Thoracic aorta (tissue), 2 donors: Measurements from ENCODE around the gene CLN3. TPM values are rescaled to one million over a fixed set of nuclear protein-coding genes. Genes with fewer than 3 reads are reported as not detected.

ENCODE experiments used
- ATAC-seq: fragments of 150-250 bp; one replicate; pipeline ENCODE4 v1.8.0; 2017; ENCODE audit warnings: low read depth; ENCODE audit not compliant: insufficient number of reproducible peaks, low FRiP score
- DNase-seq: peaks from one replicate; pipeline ENCODE4 v3.0.0-alpha.2; 2020; ENCODE audit warnings: low spot score
- H3K27ac ChIP-seq, 2 donors: fragments of 200-600 bp; sonication (generic); 1 replicate in 1 of 2; 2 replicates in 1 of 2; pipeline ENCODE4 v1.5.1; 2016; ENCODE audit warnings: mild to moderate bottlenecking in 2 of 2, moderate library complexity in 2 of 2
- H3K27me3 ChIP-seq: fragments of 200-600 bp; sonication (generic); replicated peaks from 2 replicates; pipeline ENCODE4 v1.6.0; 2016; ENCODE audit warnings: mild to moderate bottlenecking; ENCODE audit not compliant: insufficient read depth
- H3K36me3 ChIP-seq: fragments of 200-600 bp; sonication (generic); one replicate; pipeline ENCODE4 v1.5.1; 2016
- H3K4me1 ChIP-seq, 2 donors: fragments of 200-600 bp; sonication (generic); 1 replicate in 1 of 2; 2 replicates in 1 of 2; pipeline versions ENCODE4 v1.5.1 to v1.6.0; 2016; ENCODE audit warnings: low read depth in 2 of 2, mild to moderate bottlenecking in 1 of 2; ENCODE audit not compliant: control insufficient read depth in 1 of 2
- H3K4me3 ChIP-seq: fragments of 200-600 bp; sonication (generic); 2 replicates; pipeline ENCODE4 v1.5.1; 2016; ENCODE audit warnings: mild to moderate bottlenecking
- H3K9me3 ChIP-seq: fragments of 200-600 bp; sonication (generic); 2 replicates; pipeline ENCODE4 v1.5.1; 2016
- total RNA-seq, 2 donors: library from RNA; depleted of rRNA; stranded (reverse); fragments of >200 nt; gene quantifications; one replicate each; pipeline versions ENCODE4 v1.1.0 to v1.2.3, GENCODE V29; 2016
- TF ChIP-seq, protein P1 (sequence below): fragments of 200-600 bp; sonication (generic); IDR thresholded peaks from one replicate; pipeline ENCODE4 v1.5.1; 2019; ENCODE audit warnings: antibody characterized with exemption

CLN3 gene
- total RNA-seq, 2 donors from 2014 or later, result 16.9 to 25.2 TPM

DNA sequence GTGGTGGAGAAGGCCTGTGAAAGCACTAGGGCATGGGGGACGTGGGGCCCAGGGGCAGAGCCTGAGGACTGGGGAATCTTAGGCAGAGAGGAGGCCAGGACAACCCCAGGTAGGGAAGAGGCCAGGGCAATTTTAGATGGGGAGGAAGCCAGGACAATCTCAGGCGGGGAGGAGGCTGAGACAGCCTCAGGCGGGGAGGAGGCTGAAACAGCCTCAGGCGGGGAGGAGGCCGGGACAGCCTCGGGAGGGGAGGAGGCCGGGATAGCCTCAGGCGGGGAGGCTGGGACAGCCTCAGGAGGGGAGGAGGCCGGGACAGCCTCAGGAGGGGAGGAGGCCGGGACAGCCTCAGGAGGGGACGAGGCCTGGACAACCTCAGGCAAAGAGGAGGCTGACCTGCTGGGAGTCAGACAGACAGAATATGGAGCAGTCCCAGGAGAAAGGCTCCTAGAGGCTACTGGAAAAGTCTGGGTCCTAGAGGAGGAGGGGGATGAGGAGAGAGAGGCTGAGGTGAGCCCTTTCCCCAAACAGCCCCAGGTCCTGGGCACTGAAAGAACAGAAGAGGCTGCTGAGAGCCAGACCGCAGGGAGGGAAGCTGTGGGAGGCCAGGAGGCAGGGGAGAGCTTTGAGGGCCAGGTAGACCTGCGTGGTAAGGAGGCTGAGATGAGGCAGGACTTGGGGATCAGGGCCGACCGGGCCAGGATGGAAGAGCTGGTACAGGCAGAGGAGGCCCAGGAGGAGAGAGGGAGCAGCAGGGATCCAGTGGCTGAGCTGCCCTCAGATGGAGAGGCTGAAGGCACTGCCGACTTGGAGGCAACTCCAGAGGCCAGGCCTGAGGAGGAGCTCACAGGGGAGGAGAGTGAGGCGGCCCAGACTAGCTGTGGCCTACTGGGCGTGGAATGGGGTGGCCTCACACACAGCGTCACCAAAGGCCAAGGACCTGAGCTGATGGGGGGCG is 4.2 kb upstream of the CLN3 start:
- Histone ChIP-seq H3K27ac (no peak overlapping the region), H3K36me3 (no peaks in the 10 kb centered on the region), H3K4me3 (no peak overlapping the region), H3K27me3 (no peaks in the 10 kb centered on the region), H3K9me3 (no peaks in the 10 kb centered on the region), H3K4me1 (peaks cover 0 to under 1% of the 10 kb centered on the region in 2 donors)
- no peak for ATAC-seq
- TF ChIP-seq, protein P1, sequence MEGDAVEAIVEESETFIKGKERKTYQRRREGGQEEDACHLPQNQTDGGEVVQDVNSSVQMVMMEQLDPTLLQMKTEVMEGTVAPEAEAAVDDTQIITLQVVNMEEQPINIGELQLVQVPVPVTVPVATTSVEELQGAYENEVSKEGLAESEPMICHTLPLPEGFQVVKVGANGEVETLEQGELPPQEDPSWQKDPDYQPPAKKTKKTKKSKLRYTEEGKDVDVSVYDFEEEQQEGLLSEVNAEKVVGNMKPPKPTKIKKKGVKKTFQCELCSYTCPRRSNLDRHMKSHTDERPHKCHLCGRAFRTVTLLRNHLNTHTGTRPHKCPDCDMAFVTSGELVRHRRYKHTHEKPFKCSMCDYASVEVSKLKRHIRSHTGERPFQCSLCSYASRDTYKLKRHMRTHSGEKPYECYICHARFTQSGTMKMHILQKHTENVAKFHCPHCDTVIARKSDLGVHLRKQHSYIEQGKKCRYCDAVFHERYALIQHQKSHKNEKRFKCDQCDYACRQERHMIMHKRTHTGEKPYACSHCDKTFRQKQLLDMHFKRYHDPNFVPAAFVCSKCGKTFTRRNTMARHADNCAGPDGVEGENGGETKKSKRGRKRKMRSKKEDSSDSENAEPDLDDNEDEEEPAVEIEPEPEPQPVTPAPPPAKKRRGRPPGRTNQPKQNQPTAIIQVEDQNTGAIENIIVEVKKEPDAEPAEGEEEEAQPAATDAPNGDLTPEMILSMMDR, result no peak
- DNase-seq, result no peak

DNA sequence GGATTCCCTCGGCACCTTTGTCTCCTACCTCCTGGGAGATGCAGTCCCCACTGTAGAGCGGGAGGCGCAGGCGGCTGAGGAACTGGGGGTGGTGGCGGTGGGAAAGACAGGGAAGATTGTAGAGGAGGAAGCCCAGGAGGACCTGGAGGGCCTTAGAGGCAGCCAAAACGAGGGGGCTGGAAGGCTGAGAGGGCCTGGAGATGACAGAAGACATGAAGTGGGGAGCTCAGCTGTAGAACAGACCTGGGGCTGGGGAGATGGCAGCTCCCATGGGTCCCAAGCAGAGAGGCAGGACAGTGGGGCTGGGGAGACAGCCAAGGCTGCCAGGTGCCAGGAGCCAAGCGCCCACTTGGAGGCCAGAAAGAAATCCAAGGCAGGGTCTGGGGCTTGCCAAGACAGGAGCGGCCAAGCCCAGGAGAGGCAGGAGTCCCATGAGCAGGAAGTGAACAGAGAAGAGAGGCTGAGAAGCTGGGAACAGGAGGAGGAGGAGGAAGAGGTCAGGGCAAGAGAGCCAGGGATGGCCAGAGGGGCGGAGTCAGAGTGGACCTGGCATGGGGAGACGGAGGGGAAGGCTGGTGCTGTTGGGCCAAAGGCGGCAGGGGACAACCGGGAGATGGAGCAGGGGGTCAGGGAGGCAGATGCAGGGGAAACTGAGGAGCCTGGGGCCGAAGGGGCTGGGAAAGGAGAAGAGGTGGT is 3.4 kb upstream of the CLN3 start:
- H3K27ac ChIP-seq, result peak overlapping the region in 1 of 2 donors; percentile 26
- peak overlapping the region; percentile 63 for H3K4me3 ChIP-seq

DNA sequence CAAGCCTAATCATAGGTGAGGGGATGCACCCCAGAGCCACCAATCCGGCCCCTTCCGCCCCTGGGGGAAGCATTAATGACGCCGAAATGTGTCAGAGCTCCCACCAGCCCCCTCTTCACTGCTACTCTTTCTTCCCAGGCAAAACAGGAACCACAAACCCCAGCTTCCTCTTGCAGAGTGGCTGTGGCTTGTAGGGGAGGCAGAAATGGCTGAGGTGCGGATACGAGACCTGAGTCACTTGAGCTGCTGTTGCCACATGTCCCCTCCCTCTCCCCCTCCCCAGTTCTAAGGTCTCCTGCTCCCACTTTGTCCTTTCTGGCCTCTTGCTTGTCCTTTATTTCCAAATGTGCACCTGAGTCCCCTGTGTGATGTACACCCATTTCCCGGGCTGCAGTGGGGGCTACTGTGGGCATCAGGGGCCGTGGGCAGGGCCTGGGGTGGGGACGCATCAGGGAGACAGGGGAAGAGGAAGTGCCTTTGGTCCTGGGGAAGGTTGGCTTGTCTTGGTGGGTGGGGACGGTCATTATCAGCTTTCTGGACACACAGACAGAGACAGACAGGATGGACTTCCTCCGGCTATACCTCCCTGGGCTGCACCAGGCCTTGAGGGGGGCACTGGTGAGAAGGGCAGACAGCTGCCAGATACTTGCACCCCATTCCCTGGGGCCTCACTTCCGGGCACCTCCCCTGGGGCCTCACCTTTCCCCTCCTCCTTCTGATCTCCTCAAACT is 2.4 kb upstream of the CLN3 start, which contains the start of gene APOBR:
APOBR (plus strand) TSS at position 523 of the 731 bp plus-strand sequence; CDS start at position 562, 39 bp downstream.
- Histone ChIP-seq H3K36me3 (no peaks in the 10 kb centered on the region), H3K9me3 (no peaks in the 10 kb centered on the region), H3K4me3 (peak within 1 kb of the TSS; percentile 63), H3K27me3 (no peaks in the 10 kb centered on the region), H3K27ac (peak within 1 kb of the TSS in 1 of 2 donors; percentile 26), H3K4me1 (peaks cover 7 to 14% of the 10 kb centered on the region in 2 donors)
- TF ChIP-seq, protein P1, result no peak
- ATAC-seq (no peak), DNase-seq (no peak)

More for the DNA sequence above, 3.4 kb upstream of the CLN3 start:
- ATAC-seq (no peak), DNase-seq (no peak)
- no peaks in the 10 kb centered on the region for H3K36me3 ChIP-seq
- TF ChIP-seq, protein P1, result no peak
- no peaks in the 10 kb centered on the region for H3K27me3 ChIP-seq
- no peaks in the 10 kb centered on the region for H3K9me3 ChIP-seq
- H3K4me1 ChIP-seq, result peaks cover 7% of the 10 kb centered on the region in 2 donors

DNA sequence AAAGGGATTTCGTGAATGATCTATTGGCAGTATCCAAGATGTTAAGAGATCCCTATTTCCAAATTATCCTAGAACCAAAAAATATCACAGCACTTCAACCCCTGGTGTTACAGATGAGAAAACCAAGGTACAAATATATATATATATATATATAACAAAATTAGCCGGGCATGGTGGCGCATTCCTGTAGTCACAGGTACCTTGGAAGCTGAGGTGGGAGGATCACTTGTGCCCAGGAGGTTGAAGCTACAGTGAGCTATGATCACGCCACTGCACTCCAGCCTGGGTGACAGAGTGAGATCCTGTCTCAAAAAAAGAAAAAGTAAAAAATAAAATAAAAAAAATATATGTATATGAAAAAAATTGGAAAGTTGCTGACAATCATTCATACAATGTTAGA is 637 bp upstream of the CLN3 start:
- Histone ChIP-seq H3K27me3 (no peaks in the 10 kb centered on the region), H3K9me3 (no peaks in the 10 kb centered on the region), H3K36me3 (peaks cover 13% of the 10 kb centered on the region), H3K27ac (peak overlapping the region; percentile 93 to 96), H3K4me1 (peaks cover 7 to 14% of the 10 kb centered on the region in 2 donors), H3K4me3 (peak overlapping the region; percentile 90)
- TF ChIP-seq, protein P1, result no peak
- ATAC-seq (no peak), DNase-seq (no peak)
